HT-29 (cell line): ENCODE measurements around the gene SPIN2B. TPM values are rescaled to one million over a fixed set of nuclear protein-coding genes. Genes with fewer than 3 reads are reported as not detected.

ENCODE experiments used
- DNase-seq: peaks from one replicate; pipeline ENCODE4 v3.0.0-alpha.2; 2015; ENCODE audit warnings: low spot score
- total RNA-seq: library from RNA; depleted of rRNA; stranded (reverse); fragments of >200 nt; shearing (Covaris generic); gene quantifications from 2 replicates; pipeline ENCODE4 v1.2.3, GENCODE V29; 2014; rRNA removed

The SPIN2B gene
- total RNA-seq, 1 experiment from 2014 or later = 12.0 TPM

DNA sequence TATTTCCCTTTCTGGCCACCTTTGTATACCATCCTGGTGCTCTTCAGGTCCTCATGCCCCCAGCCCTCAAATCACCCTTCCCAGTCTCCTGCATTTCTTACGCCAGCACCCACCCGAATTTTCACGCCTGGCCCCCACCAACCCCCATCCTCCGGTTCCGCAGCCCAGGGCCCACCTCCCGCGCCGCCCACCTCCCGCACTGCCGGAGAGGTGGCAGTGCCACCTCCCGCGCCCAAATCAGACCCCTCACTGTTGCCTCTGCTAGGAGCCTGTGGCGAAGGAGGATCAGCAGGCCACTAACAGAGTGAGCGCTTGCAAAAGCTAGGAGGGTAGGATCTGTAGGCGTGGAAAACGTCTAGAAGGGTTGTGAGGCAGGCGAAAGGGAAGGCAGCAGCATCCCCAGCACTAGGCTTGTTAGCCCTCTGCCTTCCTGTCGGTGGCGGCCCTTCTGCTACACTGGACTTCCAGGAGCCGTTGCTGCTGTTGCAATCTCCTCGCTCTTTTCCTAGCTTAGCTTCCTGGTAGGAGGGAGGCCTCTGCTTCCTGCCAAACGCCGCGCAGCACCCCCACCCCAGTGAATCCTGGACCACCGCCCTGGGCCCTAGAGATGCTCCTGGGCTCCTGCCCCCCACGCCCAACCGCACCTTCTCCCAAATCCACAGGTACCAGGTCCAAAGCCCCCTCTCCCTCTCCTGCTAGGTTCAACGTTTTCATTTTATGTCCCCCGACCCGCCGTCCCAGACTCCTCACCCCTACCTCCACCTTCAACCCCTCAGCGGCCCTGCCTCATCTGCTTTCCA lies 51.0 kb downstream of the SPIN2B start:
- no peak for DNase-seq

Other genes with a start within 250 kb of the SPIN2B start
- 19.2 and 19.4 TPM in 2 replicates for gene SPIN3, start 126.0 kb downstream of the SPIN2B start, total RNA-seq
- gene SPIN2A, start 15.8 kb upstream of the SPIN2B start, total RNA-seq = 0.08 and 0.56 TPM in 2 replicates
- 3.1 and 3.4 TPM in 2 replicates for gene FAAH2, start 165.2 kb upstream of the SPIN2B start, total RNA-seq